T-helper 2 cell treated with Interferon-gamma antibody and Interleukin-4, amounts not matched to agents 100 ng/mL and 5 ng/mL, for 36 hours (primary cell): Measurements from ENCODE around the gene UBQLNL. TPM values are rescaled to one million over a fixed set of nuclear protein-coding genes. Genes with fewer than 3 reads are reported as not detected.

Experiments
- intact Hi-C: fragments of 100-400 bp; cut with micrococcal nuclease; formaldehyde crosslinking; loops from one replicate; pipeline ENCODE4 v1.15.1; 2023
- total RNA-seq: library from RNA; stranded (reverse); gene quantifications from 2 replicates; pipeline ENCODE4 v1.2.3, GENCODE V29; 2022

UBQLNL gene
- 0.09 and 0.18 TPM in 2 replicates for total RNA-seq

- intact Hi-C loops, result no loop called here
Measured at GRCh38 chr11:5516599-5516998, at the start of gene UBQLNL. Gene UBQLNL (minus strand): TSS chr11:5516699. CDS start chr11:5516441, 258 bp downstream.

- intact Hi-C loops, result no loop called here
Measured at GRCh38 chr11:5564259-5565019, 47.9 kb upstream of the UBQLNL start.

GRCh38 chr11:5557751-5558150 lies 41.3 kb upstream of the UBQLNL start:
- intact Hi-C loops, result no loop called here

GRCh38 chr11:5556596-5557188 lies 40.2 kb upstream of the UBQLNL start:
- intact Hi-C loops, result no loop called here

GRCh38 chr11:5553343-5553742 lies 36.8 kb upstream of the UBQLNL start:
- intact Hi-C loops, result loop anchor here (5.0 kb wide), 1 partner anchor 76 kb away; no protein-coding TSS in a partner anchor

GRCh38 chr11:5550440-5551095 lies 34.1 kb upstream of the UBQLNL start:
- intact Hi-C loops, result loop anchor here (5.0 kb wide), 1 partner anchor 73 kb away; no protein-coding TSS in a partner anchor

- intact Hi-C loops, result no loop called here
Measured at GRCh38 chr11:5548440-5548839, 31.9 kb upstream of the UBQLNL start, which contains the start of gene OR52H1. Gene OR52H1 (minus strand): TSS chr11:5548540. CDS start chr11:5545505, 3,035 bp downstream.

GRCh38 chr11:5547982-5548381 lies 31.5 kb upstream of the UBQLNL start:
- intact Hi-C loops, result no loop called here

GRCh38 chr11:5546457-5546856 lies 30.0 kb upstream of the UBQLNL start:
- intact Hi-C loops, result no loop called here

GRCh38 chr11:5541427-5541826 lies 24.9 kb upstream of the UBQLNL start:
- intact Hi-C loops, result no loop called here

- intact Hi-C loops, result no loop called here
Measured at GRCh38 chr11:5536482-5536881, 20.0 kb upstream of the UBQLNL start.

- intact Hi-C loops, result no loop called here
Measured at GRCh38 chr11:5534046-5534445, 17.5 kb upstream of the UBQLNL start.

- intact Hi-C loops, result no loop called here
Measured at GRCh38 chr11:5531053-5531831, 14.7 kb upstream of the UBQLNL start.

- intact Hi-C loops, result no loop called here
Measured at GRCh38 chr11:5528495-5528894, 12.0 kb upstream of the UBQLNL start.

GRCh38 chr11:5527716-5528115 lies 11.2 kb upstream of the UBQLNL start:
- intact Hi-C loops, result no loop called here

GRCh38 chr11:5524756-5525155 lies 8.3 kb upstream of the UBQLNL start:
- intact Hi-C loops, result no loop called here

- intact Hi-C loops, result no loop called here
Measured at GRCh38 chr11:5522308-5522707, 5.8 kb upstream of the UBQLNL start.

- intact Hi-C loops, result no loop called here
Measured at GRCh38 chr11:5521540-5521939, 5.0 kb upstream of the UBQLNL start.

- intact Hi-C loops, result no loop called here
Measured at GRCh38 chr11:5514841-5515240, 1.7 kb downstream of the UBQLNL start.

- intact Hi-C loops, result no loop called here
Measured at GRCh38 chr11:5509803-5510202, 6.7 kb downstream of the UBQLNL start, which contains the start of gene UBQLN3. Gene UBQLN3 (minus strand): TSS chr11:5509957. CDS start chr11:5509558, 399 bp downstream.

- intact Hi-C loops, result no loop called here
Measured at GRCh38 chr11:5508605-5509004, 7.9 kb downstream of the UBQLNL start.
